ENCODE measurements around the gene TNFAIP8L1.

GRCh38 chr19:4689403-4689802 is 50.1 kb downstream of the TNFAIP8L1 start:
- TF ChIP-seq CTCF (IDR thresholded peaks at IDR 0.05) (no peak), POLR2A (IDR thresholded peaks at IDR 0.05) (no peak)
